SK-N-SH (cell line): Measurements from ENCODE around the gene RFK. TPM values are rescaled to one million over a fixed set of nuclear protein-coding genes. Genes with fewer than 3 reads are reported as not detected.
"Not testable (repeated sequence)": the region's sequence is repeated elsewhere in the genome, so short reads cannot be mapped to it uniquely, and the experiment has no call there.

ENCODE experiments used
- CTCF ChIA-PET: fragments of 300-600, 350-600 bp; formaldehyde crosslinking; extraction: SDS; loops from one replicate; lab custom pipeline; 2021; lab: Yijun Ruan, JAX
- POLR2A ChIA-PET: fragments of 350-600 bp; sonication (Branson Sonifier 250); formaldehyde crosslinking; extraction: SDS; loops from one replicate; lab custom pipeline; 2020; ENCODE audit warnings: antibody characterized with exemption, inconsistent platforms; lab: Yijun Ruan, JAX
- DNase-seq: peaks from one replicate; pipeline ENCODE4 v3.0.0; 2012
- H2AFZ ChIP-seq: fragments of 200-600 bp; sonication (generic); 2 replicates; pipeline ENCODE4 v1.8.1; 2016; ENCODE audit warnings: antibody characterized with exemption, mild to moderate bottlenecking, low read depth
- H3F3A ChIP-seq: fragments of 200-600 bp; sonication (generic); replicated peaks from 2 replicates; pipeline ENCODE3; 2016; ENCODE audit warnings: antibody characterized with exemption, mild to moderate bottlenecking; ENCODE audit not compliant: insufficient read depth
- H3K27ac ChIP-seq, 2 experiments: fragments of 200-500 bp in 1 of 2; fragments of 200-600 bp in 1 of 2; sonication (Bioruptor generic) in 1 of 2; sonication (generic), shearing (Covaris generic) in 1 of 2; 2 replicates each; pipeline versions ENCODE4 v1.5.1 to v1.6.1; 2014 to 2016; ENCODE audit warnings: low read depth in 2 of 2, inconsistent platforms in 1 of 2, low read length in 1 of 2, mild to moderate bottlenecking in 1 of 2, mixed read lengths in 1 of 2
- H3K27me3 ChIP-seq: fragments of 200-600 bp; sonication (generic), shearing (Covaris generic); 2 replicates; pipeline ENCODE4 v1.6.1; 2016; ENCODE audit warnings: mixed run types; ENCODE audit not compliant: insufficient read depth
- H3K36me3 ChIP-seq, 2 experiments: fragments of 200-500 bp in 1 of 2; fragments of 200-600 bp in 1 of 2; sonication (Bioruptor generic) in 1 of 2; sonication (generic) in 1 of 2; replicated peaks in 1 of 2; 2 replicates each; pipeline versions ENCODE3 to v1.5.1; 2014 to 2016; ENCODE audit warnings: low read length in 1 of 2, mild to moderate bottlenecking in 1 of 2; ENCODE audit not compliant: insufficient read depth in 2 of 2, control insufficient read depth in 1 of 2
- H3K4me1 ChIP-seq, 2 experiments: fragments of 200-500 bp in 1 of 2; fragments of 200-600 bp in 1 of 2; sonication (Bioruptor generic) in 1 of 2; sonication (generic), shearing (Covaris generic) in 1 of 2; 2 replicates each; pipeline versions ENCODE4 v1.5.1 to v1.6.1; 2014 to 2016; ENCODE audit warnings: low read depth in 1 of 2, low read length in 1 of 2, mixed run types in 1 of 2; ENCODE audit not compliant: insufficient read depth in 2 of 2, control insufficient read depth in 1 of 2
- H3K4me2 ChIP-seq: fragments of 200-600 bp; sonication (generic), shearing (Covaris generic); 2 replicates; pipeline ENCODE4 v1.6.1; 2017; ENCODE audit warnings: mixed run types
- H3K4me3 ChIP-seq, 2 experiments: fragments of 200-500 bp in 1 of 2; fragments of 200-600 bp in 1 of 2; sonication (Bioruptor generic) in 1 of 2; sonication (generic), shearing (Covaris generic) in 1 of 2; 2 replicates each; pipeline versions ENCODE4 v1.5.1 to v1.8.1; 2014 to 2016; ENCODE audit warnings: low read depth in 2 of 2, inconsistent platforms in 1 of 2, low read length in 1 of 2, mild to moderate bottlenecking in 1 of 2, mixed read lengths in 1 of 2, moderate library complexity in 1 of 2
- H3K79me2 ChIP-seq: fragments of 200-600 bp; sonication (generic); 2 replicates; pipeline ENCODE4 v1.8.1; 2017; ENCODE audit warnings: mild to moderate bottlenecking; ENCODE audit not compliant: insufficient read depth
- H3K9ac ChIP-seq: fragments of 200-600 bp; sonication (generic); 2 replicates; pipeline ENCODE4 v1.6.1; 2017; ENCODE audit warnings: mixed run types
- H3K9me2 ChIP-seq: fragments of 200-600 bp; sonication (generic); 2 replicates; pipeline ENCODE4 v1.6.1; 2017; ENCODE audit warnings: mixed run types
- H3K9me3 ChIP-seq: fragments of 200-600 bp; sonication (generic); 2 replicates; pipeline ENCODE4 v1.6.1; 2017; ENCODE audit warnings: mixed run types, mild to moderate bottlenecking, moderate library complexity
- H4K20me1 ChIP-seq: fragments of 200-600 bp; sonication (generic); 2 replicates; pipeline ENCODE4 v1.6.1; 2017; ENCODE audit warnings: mild to moderate bottlenecking, mixed run types; ENCODE audit not compliant: insufficient read depth
- ELF1 ChIP-seq: IDR thresholded peaks from 2 replicates; pipeline ENCODE4 v1.4.0; 2012
- FOSL2 ChIP-seq: IDR thresholded peaks from 2 replicates; pipeline ENCODE4 v1.4.0; 2012; ENCODE audit warnings: low read depth, mild to moderate bottlenecking, moderate library complexity, borderline replicate concordance
- GABPA ChIP-seq: IDR thresholded peaks from 2 replicates; pipeline ENCODE4 v1.4.0; 2012; ENCODE audit warnings: low read depth, mild to moderate bottlenecking
- MXI1 ChIP-seq: IDR thresholded peaks from 2 replicates; pipeline ENCODE4 v1.6.1; 2012; ENCODE audit warnings: mild to moderate bottlenecking, low read depth, low read length, improper control_type of control experiment
- NRF1 ChIP-seq: IDR thresholded peaks from 2 replicates; pipeline ENCODE4 v1.6.1; 2012; ENCODE audit warnings: low read depth, mild to moderate bottlenecking, low read length
- POLR2AphosphoS5 ChIP-seq: IDR thresholded peaks from 2 replicates; pipeline ENCODE4 v1.6.1; 2012; ENCODE audit warnings: low read depth, low read length
- RFX5 ChIP-seq: IDR thresholded peaks from 2 replicates; pipeline ENCODE4 v1.6.1; 2012; ENCODE audit warnings: mild to moderate bottlenecking, improper control_type of control experiment, low read length
- TCF12 ChIP-seq: IDR thresholded peaks from 2 replicates; pipeline ENCODE4 v1.4.0; 2012
- TEAD4 ChIP-seq: IDR thresholded peaks from 2 replicates; pipeline ENCODE4 v1.4.0; 2012; ENCODE audit warnings: mild to moderate bottlenecking, borderline replicate concordance; ENCODE audit not compliant: insufficient read depth
- YY1 ChIP-seq: IDR thresholded peaks from 2 replicates; pipeline ENCODE4 v1.4.0; 2012; ENCODE audit warnings: low read depth, mild to moderate bottlenecking
- WGBS: methylation state at CpG from one replicate; pipeline ENCODE4 v1.1.6; 2017; ENCODE audit warnings: low lambda C conversion rate; 5-methylcytosine and 5-hydroxymethylcytosine counted together
- polyA plus RNA-seq, 3 experiments: library from polyadenylated mRNA; depleted of rRNA; stranded (reverse); fragments of >200 nt; gene quantifications; 2 replicates each; pipeline ENCODE4 v1.2.3, GENCODE V29; 2012
- TF ChIP-seq, protein P1 (sequence below): IDR thresholded peaks from 2 replicates; pipeline ENCODE4 v1.6.1; 2012; ENCODE audit warnings: mild to moderate bottlenecking, low read depth, low read length, moderate library complexity
- TF ChIP-seq, protein P2 (sequence below): IDR thresholded peaks from 2 replicates; pipeline ENCODE4 v1.4.0; 2012; ENCODE audit warnings: low read depth

The RFK gene
- polyA plus RNA-seq, 1 of the 3 experiments (the other 2 are of a cell fraction): 7.2 TPM

DNA sequence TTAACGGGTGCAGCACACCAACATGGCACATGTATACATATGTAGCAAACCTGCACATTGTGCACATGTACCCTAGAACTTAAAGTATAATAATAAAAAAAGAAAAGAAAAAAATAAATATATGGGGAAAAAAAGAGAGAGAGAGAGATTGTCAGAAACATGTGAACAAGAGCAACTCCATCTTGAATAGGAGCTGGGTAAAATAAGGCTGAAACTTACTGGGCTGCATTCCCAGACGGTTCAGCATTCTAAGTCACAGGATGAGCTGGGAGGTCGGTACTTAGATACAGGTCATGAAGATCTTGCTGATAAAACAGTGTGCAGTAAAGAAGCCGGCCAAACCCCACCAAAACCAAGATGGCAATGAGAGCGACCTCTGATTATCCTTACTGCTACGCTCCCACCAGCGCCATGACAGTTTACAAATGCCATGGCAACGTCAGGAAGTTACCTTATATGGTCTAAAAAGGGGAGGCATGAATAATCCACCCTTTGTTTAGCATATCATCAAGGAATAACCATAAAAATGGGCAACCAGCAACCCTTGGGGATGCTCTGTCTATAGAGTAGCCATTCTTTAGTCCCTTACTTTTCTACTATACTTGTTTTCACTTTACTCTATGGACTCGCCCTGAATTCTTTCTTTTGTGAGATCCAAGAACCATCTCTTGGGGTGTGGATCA lies 42.9 kb upstream of the RFK start:
- H3K4me2 ChIP-seq, H3K4me3 ChIP-seq, H3K9me3 ChIP-seq, H3K9me2 ChIP-seq, H4K20me1 ChIP-seq, H3K27ac ChIP-seq, H2AFZ ChIP-seq, CTCF ChIA-PET, DNase-seq, H3K4me1 ChIP-seq, POLR2A ChIA-PET, H3K79me2 ChIP-seq, H3K36me3 ChIP-seq, H3K9ac ChIP-seq, H3K27me3 ChIP-seq: not testable (repeated sequence)
- peaks cover 13% of the 10 kb centered on the region for H3F3A ChIP-seq
- WGBS: 28% methylated on average over 9 of the region's 9 CpGs

DNA sequence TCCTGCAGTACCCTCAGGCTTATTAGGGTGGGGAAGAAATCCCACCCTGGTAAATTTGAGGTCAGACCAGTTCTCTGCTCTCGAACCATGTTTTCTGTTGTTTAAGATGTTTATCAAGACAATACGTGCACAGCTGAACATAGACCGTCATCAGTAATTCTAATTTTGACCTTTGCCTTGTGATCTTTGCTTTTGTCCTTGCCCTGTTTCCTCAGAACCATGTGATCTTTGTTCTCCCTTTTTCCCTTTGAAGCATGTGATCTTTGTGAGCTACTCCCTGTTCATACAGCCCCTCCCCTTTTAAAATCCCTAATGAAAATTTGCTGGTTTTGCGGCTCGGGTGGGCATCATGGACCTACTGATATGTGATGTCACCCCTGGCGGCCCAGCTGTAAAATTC lies 40.7 kb upstream of the RFK start:
- DNase-seq, H3K36me3 ChIP-seq, CTCF ChIA-PET, H3K4me2 ChIP-seq, H3K79me2 ChIP-seq, H3K4me3 ChIP-seq, H3K27ac ChIP-seq, H3K9me3 ChIP-seq, H4K20me1 ChIP-seq, H3K9me2 ChIP-seq, H3F3A ChIP-seq, H3K27me3 ChIP-seq, H2AFZ ChIP-seq, H3K9ac ChIP-seq, POLR2A ChIA-PET, H3K4me1 ChIP-seq: not testable (repeated sequence)
- 20% methylated on average over 6 of the region's 6 CpGs for WGBS

DNA sequence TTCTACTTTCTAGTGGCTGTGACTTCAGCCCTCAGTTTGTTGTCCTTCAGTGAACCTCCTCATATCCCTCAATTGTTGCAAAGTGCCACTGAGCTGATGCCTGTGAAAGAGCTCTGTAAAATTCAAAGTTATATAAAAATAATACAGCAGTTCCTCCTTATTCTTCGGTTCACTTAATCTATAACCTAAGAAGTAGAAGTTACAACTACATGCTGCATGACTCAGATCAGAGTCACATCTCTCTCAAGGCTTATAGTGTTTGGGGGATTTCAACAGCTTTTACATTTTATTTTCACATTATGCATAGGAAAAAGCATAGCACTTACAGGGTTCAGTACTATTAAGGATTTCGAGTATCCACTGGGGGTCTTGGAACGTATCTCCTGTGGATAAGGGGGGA lies 39.6 kb upstream of the RFK start:
- no peaks in the 10 kb centered on the region for H3K4me1 ChIP-seq
- peak overlapping the region in 1 of 2 experiments; percentile 45; a peak in 1 of 4 replicates for H3K27ac ChIP-seq
- no peaks in the 10 kb centered on the region for H3K36me3 ChIP-seq
- WGBS: 3% methylated on average over 3 of the region's 3 CpGs
- TF ChIP-seq FOSL2 (peak; percentile 40; the same call in 1 of the 2 replicates), NRF1 (no peak)
- peaks cover 4% of the 10 kb centered on the region for H3F3A ChIP-seq
- H3K79me2 ChIP-seq: no peaks in the 10 kb centered on the region
- CTCF ChIA-PET: no interaction called here
- H3K9ac ChIP-seq: no peak overlapping the region
- H3K27me3 ChIP-seq: no peaks in the 10 kb centered on the region
- H3K4me2 ChIP-seq: peak overlapping the region; percentile 55
- no peaks in the 10 kb centered on the region for H4K20me1 ChIP-seq
- H3K9me2 ChIP-seq: no peaks in the 10 kb centered on the region
- POLR2A ChIA-PET: no interaction called here
- 0 out of 4 replicates have a peak overlapping the region, but pooled peaks of 1 of the 2 experiments have one; percentile 9 for H3K4me3 ChIP-seq
- 0 out of 2 replicates have a peak overlapping the region, but pooled peaks have one; percentile 33 for H2AFZ ChIP-seq
- no peak for DNase-seq
- no peaks in the 10 kb centered on the region for H3K9me3 ChIP-seq

DNA sequence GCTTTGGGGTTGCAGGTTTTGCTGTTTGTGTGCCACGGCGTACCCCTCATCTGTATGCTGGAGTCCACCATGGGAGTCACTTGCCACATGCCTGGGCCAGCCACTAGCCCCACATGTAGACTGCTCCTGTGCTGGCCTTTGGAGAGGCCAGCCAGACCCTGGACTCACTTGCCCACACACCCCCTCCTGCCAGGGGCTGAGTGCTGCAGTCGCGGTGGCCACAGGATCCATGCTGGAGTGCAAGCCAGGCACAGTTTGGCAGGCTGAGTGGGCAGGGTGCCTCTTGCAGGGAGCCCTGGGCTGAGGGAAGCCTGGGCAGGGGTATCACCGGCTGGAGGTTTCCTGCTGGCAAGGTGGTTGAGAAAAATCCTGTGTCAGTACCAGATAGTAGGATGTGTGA lies 39.2 kb upstream of the RFK start:
- Histone ChIP-seq H3K9ac (no peak overlapping the region), H4K20me1 (no peaks in the 10 kb centered on the region), H3K4me1 (no peaks in the 10 kb centered on the region), H3K27me3 (no peaks in the 10 kb centered on the region), H3K9me2 (no peaks in the 10 kb centered on the region), H3K79me2 (no peaks in the 10 kb centered on the region), H2AFZ (peak overlapping the region; percentile 41; the same call in 1 of the 2 replicates), H3F3A (peaks cover 4% of the 10 kb centered on the region), H3K36me3 (no peaks in the 10 kb centered on the region), H3K4me3 (peak overlapping the region in 1 of 2 experiments; percentile 9; a peak in 1 of 4 replicates), H3K9me3 (no peaks in the 10 kb centered on the region), H3K4me2 (peak overlapping the region; percentile 55), H3K27ac (peak overlapping the region in 1 of 2 experiments; percentile 45; a peak in 1 of 4 replicates)
- WGBS: 26% methylated on average over 3 of the region's 5 CpGs
- ChIA-PET CTCF (no interaction called here), POLR2A (no interaction called here)
- TF ChIP-seq, protein P1, sequence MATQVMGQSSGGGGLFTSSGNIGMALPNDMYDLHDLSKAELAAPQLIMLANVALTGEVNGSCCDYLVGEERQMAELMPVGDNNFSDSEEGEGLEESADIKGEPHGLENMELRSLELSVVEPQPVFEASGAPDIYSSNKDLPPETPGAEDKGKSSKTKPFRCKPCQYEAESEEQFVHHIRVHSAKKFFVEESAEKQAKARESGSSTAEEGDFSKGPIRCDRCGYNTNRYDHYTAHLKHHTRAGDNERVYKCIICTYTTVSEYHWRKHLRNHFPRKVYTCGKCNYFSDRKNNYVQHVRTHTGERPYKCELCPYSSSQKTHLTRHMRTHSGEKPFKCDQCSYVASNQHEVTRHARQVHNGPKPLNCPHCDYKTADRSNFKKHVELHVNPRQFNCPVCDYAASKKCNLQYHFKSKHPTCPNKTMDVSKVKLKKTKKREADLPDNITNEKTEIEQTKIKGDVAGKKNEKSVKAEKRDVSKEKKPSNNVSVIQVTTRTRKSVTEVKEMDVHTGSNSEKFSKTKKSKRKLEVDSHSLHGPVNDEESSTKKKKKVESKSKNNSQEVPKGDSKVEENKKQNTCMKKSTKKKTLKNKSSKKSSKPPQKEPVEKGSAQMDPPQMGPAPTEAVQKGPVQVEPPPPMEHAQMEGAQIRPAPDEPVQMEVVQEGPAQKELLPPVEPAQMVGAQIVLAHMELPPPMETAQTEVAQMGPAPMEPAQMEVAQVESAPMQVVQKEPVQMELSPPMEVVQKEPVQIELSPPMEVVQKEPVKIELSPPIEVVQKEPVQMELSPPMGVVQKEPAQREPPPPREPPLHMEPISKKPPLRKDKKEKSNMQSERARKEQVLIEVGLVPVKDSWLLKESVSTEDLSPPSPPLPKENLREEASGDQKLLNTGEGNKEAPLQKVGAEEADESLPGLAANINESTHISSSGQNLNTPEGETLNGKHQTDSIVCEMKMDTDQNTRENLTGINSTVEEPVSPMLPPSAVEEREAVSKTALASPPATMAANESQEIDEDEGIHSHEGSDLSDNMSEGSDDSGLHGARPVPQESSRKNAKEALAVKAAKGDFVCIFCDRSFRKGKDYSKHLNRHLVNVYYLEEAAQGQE: no peak
- TF ChIP-seq MXI1 (no peak), TEAD4 (no peak), TCF12 (no peak), RFX5 (no peak), POLR2AphosphoS5 (no peak), GABPA (no peak), ELF1 (no peak), YY1 (no peak)
- TF ChIP-seq, protein P2, sequence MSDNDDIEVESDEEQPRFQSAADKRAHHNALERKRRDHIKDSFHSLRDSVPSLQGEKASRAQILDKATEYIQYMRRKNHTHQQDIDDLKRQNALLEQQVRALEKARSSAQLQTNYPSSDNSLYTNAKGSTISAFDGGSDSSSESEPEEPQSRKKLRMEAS: no peak
- DNase-seq: no peak
